BJ (cell line): ENCODE results near the gene PADI4. TPM values are rescaled to one million over a fixed set of nuclear protein-coding genes. Genes with fewer than 3 reads are reported as not detected.

Experiments used
- CTCF ChIA-PET: fragments of 350-600 bp; formaldehyde crosslinking; extraction: SDS; loops from one replicate; lab custom pipeline; 2021; ENCODE audit warnings: antibody characterized with exemption, inconsistent platforms; lab: Yijun Ruan, JAX
- POLR2A ChIA-PET: fragments of 300-600 bp; sonication (Branson Sonifier 250); formaldehyde crosslinking; extraction: SDS; loops from one replicate; lab custom pipeline; 2021; ENCODE audit warnings: antibody characterized with exemption; lab: Charles Lee
- DNase-seq: peaks from one replicate; pipeline ENCODE4 v3.0.0-alpha.2; 2011; ENCODE audit warnings: low read depth
- H3K27me3 ChIP-seq: 2 replicates; pipeline ENCODE4 v1.6.0; 2011; ENCODE audit warnings: low read length; ENCODE audit not compliant: control insufficient read depth, insufficient read depth
- H3K36me3 ChIP-seq: 2 replicates; pipeline ENCODE4 v1.5.1; 2011; ENCODE audit warnings: low read length; ENCODE audit not compliant: control insufficient read depth, insufficient read depth
- H3K4me3 ChIP-seq: 2 replicates; pipeline ENCODE4 v1.5.1; 2011; ENCODE audit warnings: low read depth, mild to moderate bottlenecking, control low read depth, low read length
- polyA plus RNA-seq: library from polyadenylated mRNA; depleted of rRNA; stranded (reverse); fragments of >200 nt; gene quantifications from 2 replicates; pipeline ENCODE4 v1.2.3, GENCODE V29; 2011
- TF ChIP-seq, protein P1 (sequence below): IDR thresholded peaks from 2 replicates; pipeline ENCODE4 v1.5.1; 2011; ENCODE audit warnings: low read depth, mild to moderate bottlenecking, control low read depth, inconsistent platforms, low read length, moderate library complexity; ENCODE audit not compliant: insufficient read depth

The PADI4 gene
- polyA plus RNA-seq, 1 experiment = not detected

- Histone ChIP-seq H3K27me3 (no peaks in the 10 kb centered on the region), H3K36me3 (no peaks in the 10 kb centered on the region), H3K4me3 (no peak overlapping the region)
- DNase-seq = no peak
- POLR2A ChIA-PET = no interaction called here
- TF ChIP-seq, protein P1, sequence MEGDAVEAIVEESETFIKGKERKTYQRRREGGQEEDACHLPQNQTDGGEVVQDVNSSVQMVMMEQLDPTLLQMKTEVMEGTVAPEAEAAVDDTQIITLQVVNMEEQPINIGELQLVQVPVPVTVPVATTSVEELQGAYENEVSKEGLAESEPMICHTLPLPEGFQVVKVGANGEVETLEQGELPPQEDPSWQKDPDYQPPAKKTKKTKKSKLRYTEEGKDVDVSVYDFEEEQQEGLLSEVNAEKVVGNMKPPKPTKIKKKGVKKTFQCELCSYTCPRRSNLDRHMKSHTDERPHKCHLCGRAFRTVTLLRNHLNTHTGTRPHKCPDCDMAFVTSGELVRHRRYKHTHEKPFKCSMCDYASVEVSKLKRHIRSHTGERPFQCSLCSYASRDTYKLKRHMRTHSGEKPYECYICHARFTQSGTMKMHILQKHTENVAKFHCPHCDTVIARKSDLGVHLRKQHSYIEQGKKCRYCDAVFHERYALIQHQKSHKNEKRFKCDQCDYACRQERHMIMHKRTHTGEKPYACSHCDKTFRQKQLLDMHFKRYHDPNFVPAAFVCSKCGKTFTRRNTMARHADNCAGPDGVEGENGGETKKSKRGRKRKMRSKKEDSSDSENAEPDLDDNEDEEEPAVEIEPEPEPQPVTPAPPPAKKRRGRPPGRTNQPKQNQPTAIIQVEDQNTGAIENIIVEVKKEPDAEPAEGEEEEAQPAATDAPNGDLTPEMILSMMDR = no peak
- CTCF ChIA-PET = interaction anchor here (2.6 kb wide), 1 partner anchor 10 kb away, joined by 7 read pairs; no protein-coding TSS in a partner anchor
Observed at GRCh38 chr1:17346046-17346789, 38.2 kb downstream of the PADI4 start.

GRCh38 chr1:17347769-17348592 is 40.0 kb downstream of the PADI4 start:
- Histone ChIP-seq H3K4me3 (no peak overlapping the region), H3K27me3 (peaks cover 2% of the 10 kb centered on the region; the same call in 1 of the 2 replicates), H3K36me3 (no peaks in the 10 kb centered on the region)
- DNase-seq = no peak
- TF ChIP-seq, protein P1 = no peak
- ChIA-PET POLR2A (no interaction called here), CTCF (interaction anchor here (0.9 to 1.6 kb wide), 3 partner anchors 13 to 222 kb away, joined by 3 to 4 read pairs (median 3); no protein-coding TSS in a partner anchor)

- TF ChIP-seq, protein P1 = no peak
- POLR2A ChIA-PET = no interaction called here
- Histone ChIP-seq H3K27me3 (peaks cover 2% of the 10 kb centered on the region; the same call in 1 of the 2 replicates), H3K4me3 (no peak overlapping the region), H3K36me3 (no peaks in the 10 kb centered on the region)
- CTCF ChIA-PET = interaction anchor here (1.4 to 1.6 kb wide), 2 partner anchors 13 to 223 kb away, joined by 3 to 4 read pairs; no protein-coding TSS in a partner anchor
- no peak for DNase-seq
Observed at GRCh38 chr1:17348593-17349234, 40.7 kb downstream of the PADI4 start.

DNA sequence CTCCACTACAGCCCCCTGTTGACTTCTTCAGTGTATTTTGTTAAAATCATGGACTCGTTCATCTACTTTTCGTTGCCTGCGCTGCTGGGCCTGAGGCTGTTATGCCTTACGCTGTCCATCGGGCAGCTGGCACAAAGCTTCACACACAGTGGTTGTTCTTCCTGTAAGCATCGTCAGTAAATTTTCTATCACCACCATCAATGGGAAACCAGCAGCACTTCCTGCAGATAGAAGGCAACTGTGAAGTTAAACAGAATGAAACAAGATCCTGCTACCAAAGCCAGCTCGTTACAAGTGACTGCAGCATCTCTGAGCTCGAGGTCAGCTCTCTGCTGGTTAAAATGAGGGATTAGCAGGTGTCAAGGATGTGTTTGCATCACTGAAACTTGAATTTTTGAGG is 42.1 kb downstream of the PADI4 start:
- CTCF ChIA-PET = interaction anchor here (1.0 to 1.7 kb wide), 2 partner anchors 12 to 13 kb away, joined by 3 to 4 read pairs; no protein-coding TSS in a partner anchor

More for the DNA sequence above, 42.1 kb downstream of the PADI4 start:
- peaks cover 2% of the 10 kb centered on the region; the same call in 1 of the 2 replicates for H3K27me3 ChIP-seq
- POLR2A ChIA-PET = no interaction called here
- TF ChIP-seq, protein P1 = no peak
- no peak overlapping the region for H3K4me3 ChIP-seq
- no peaks in the 10 kb centered on the region for H3K36me3 ChIP-seq
- no peak for DNase-seq
